ENCODE data around the gene GPS1.
A peak's percentile ranks its signal among the peaks of the same experiment; 100 is the strongest.

GPS1 gene

GRCh38 chr17:82105417-82105881 is 53.8 kb downstream of the GPS1 start:
- peak overlapping the region; percentile 66 for H3K4me2 ChIP-seq (ENCODE audit: low read depth, low read length, poor library complexity, severe bottlenecking)
- H3K4me3 ChIP-seq (ENCODE audit: insufficient read depth, low read length, poor library complexity, severe bottlenecking) = peak overlapping the region; percentile 49

DNA sequence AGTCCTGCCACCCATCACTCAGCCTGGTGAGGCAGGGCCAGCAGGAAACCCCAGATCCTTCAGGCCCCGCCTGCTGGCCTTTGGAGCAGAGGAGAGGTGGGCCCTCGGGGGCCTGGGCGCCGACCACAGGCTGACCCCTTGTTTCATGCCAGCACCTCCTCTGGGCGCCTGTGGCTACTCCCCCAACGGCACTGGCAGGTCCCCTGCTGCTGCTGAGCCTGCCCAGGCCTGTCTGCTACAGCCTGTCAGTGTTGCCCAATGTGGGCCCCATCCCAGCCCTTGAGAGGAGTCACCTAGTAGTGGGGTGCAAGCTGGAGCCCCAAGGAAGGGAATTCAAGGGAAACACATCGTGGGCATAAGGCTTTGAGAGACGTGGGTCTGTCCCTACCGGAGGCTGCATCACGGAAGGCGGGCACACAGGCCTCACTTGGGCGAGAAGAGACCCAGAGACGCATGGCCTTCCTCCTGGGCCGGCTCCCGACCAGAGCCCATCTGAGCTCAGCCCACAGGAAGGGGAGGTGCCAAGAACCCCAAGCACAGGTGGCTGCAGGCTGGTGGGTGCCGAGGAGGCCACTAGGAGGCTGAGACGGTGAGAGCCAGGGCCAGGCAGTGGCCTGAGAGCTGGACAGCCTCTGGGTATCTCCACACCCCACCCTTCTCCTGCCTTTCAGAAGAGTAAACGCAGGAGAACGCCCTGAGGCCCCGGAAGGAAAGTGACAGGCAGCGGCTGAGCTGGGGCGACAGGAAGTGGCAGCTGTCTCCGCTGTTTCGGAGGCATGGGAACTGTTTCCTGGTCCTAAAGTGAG is 54.4 kb downstream of the GPS1 start:
- H4K20me1 ChIP-seq (ENCODE audit: low read depth, low read length) = no peaks in the 10 kb centered on the region
- no peaks in the 10 kb centered on the region for H3K27me3 ChIP-seq (ENCODE audit: low read length)
- H2AFZ ChIP-seq (ENCODE audit: low read depth, low read length, severe bottlenecking) = peak overlapping the region; percentile 74
- peak overlapping the region; percentile 70 for H3K9ac ChIP-seq (ENCODE audit: low read length)
- peaks cover 18% of the 10 kb centered on the region for H3F3A ChIP-seq (ENCODE audit: insufficient read depth)
- H3K4me3 ChIP-seq (ENCODE audit: insufficient read depth, low read length, poor library complexity, severe bottlenecking) = peak overlapping the region; percentile 49
- TF ChIP-seq, protein P1, sequence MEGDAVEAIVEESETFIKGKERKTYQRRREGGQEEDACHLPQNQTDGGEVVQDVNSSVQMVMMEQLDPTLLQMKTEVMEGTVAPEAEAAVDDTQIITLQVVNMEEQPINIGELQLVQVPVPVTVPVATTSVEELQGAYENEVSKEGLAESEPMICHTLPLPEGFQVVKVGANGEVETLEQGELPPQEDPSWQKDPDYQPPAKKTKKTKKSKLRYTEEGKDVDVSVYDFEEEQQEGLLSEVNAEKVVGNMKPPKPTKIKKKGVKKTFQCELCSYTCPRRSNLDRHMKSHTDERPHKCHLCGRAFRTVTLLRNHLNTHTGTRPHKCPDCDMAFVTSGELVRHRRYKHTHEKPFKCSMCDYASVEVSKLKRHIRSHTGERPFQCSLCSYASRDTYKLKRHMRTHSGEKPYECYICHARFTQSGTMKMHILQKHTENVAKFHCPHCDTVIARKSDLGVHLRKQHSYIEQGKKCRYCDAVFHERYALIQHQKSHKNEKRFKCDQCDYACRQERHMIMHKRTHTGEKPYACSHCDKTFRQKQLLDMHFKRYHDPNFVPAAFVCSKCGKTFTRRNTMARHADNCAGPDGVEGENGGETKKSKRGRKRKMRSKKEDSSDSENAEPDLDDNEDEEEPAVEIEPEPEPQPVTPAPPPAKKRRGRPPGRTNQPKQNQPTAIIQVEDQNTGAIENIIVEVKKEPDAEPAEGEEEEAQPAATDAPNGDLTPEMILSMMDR (IDR thresholded peaks at IDR 0.05; ENCODE audit: insufficient read depth, low read length, poor library complexity, severe bottlenecking) = peak; percentile 45
- no peak for TF ChIP-seq EZH2phosphoT487 (conservative IDR thresholded peaks at IDR 0.05; ENCODE audit: low read length)
- H3K9me3 ChIP-seq (ENCODE audit: insufficient read depth, low read length) = no peaks in the 10 kb centered on the region
- H3K79me2 ChIP-seq (ENCODE audit: insufficient read depth, low read length) = no peaks in the 10 kb centered on the region
- no peaks in the 10 kb centered on the region for H3K36me3 ChIP-seq (ENCODE audit: low read length)
- H3K27ac ChIP-seq (ENCODE audit: low read depth, low read length) = peak overlapping the region; percentile 68
- H3K9me2 ChIP-seq (replicated peaks; ENCODE audit: insufficient read depth, low read length) = no peaks in the 10 kb centered on the region
- peak overlapping the region; percentile 66 for H3K4me2 ChIP-seq (ENCODE audit: low read depth, low read length, poor library complexity, severe bottlenecking)

More at GRCh38 chr17:82105417-82105881, 53.8 kb downstream of the GPS1 start:
- Histone ChIP-seq H3F3A (ENCODE audit: insufficient read depth) (peaks cover 23% of the 10 kb centered on the region), H2AFZ (ENCODE audit: low read depth, low read length, severe bottlenecking) (no peak overlapping the region), H3K9ac (ENCODE audit: low read length) (peak overlapping the region; percentile 70), H3K9me3 (ENCODE audit: insufficient read depth, low read length) (no peaks in the 10 kb centered on the region), H3K79me2 (ENCODE audit: insufficient read depth, low read length) (no peaks in the 10 kb centered on the region), H3K27me3 (ENCODE audit: low read length) (no peaks in the 10 kb centered on the region), H3K36me3 (ENCODE audit: low read length) (no peaks in the 10 kb centered on the region), H3K27ac (ENCODE audit: low read depth, low read length) (peak overlapping the region; percentile 68), H3K9me2 (replicated peaks; ENCODE audit: insufficient read depth, low read length) (no peaks in the 10 kb centered on the region), H4K20me1 (ENCODE audit: low read depth, low read length) (no peaks in the 10 kb centered on the region)
- no peak for TF ChIP-seq EZH2phosphoT487 (conservative IDR thresholded peaks at IDR 0.05; ENCODE audit: low read length)
- TF ChIP-seq, protein P1 (IDR thresholded peaks at IDR 0.05; ENCODE audit: insufficient read depth, low read length, poor library complexity, severe bottlenecking) = no peak

GRCh38 chr17:82106688-82107305 is 55.1 kb downstream of the GPS1 start:
- Histone ChIP-seq H3K9me2 (replicated peaks; ENCODE audit: insufficient read depth, low read length) (no peaks in the 10 kb centered on the region), H3K9ac (ENCODE audit: low read length) (peak overlapping the region; percentile 70), H3K36me3 (ENCODE audit: low read length) (no peaks in the 10 kb centered on the region), H3K4me3 (ENCODE audit: insufficient read depth, low read length, poor library complexity, severe bottlenecking) (peak overlapping the region; percentile 49), H3K79me2 (ENCODE audit: insufficient read depth, low read length) (no peaks in the 10 kb centered on the region), H3K4me2 (ENCODE audit: low read depth, low read length, poor library complexity, severe bottlenecking) (peak overlapping the region; percentile 66), H2AFZ (ENCODE audit: low read depth, low read length, severe bottlenecking) (peak overlapping the region; percentile 74), H3F3A (ENCODE audit: insufficient read depth) (peaks cover 12% of the 10 kb centered on the region), H3K9me3 (ENCODE audit: insufficient read depth, low read length) (no peaks in the 10 kb centered on the region), H3K27me3 (ENCODE audit: low read length) (no peaks in the 10 kb centered on the region), H4K20me1 (ENCODE audit: low read depth, low read length) (no peaks in the 10 kb centered on the region), H3K27ac (ENCODE audit: low read depth, low read length) (peak overlapping the region; percentile 68)
- TF ChIP-seq, protein P1 (IDR thresholded peaks at IDR 0.05; ENCODE audit: insufficient read depth, low read length, poor library complexity, severe bottlenecking) = no peak
- no peak for TF ChIP-seq EZH2phosphoT487 (conservative IDR thresholded peaks at IDR 0.05; ENCODE audit: low read length)
